GM21786 (cell line): ENCODE results near the gene SMARCD3.

ENCODE experiments used
- ATAC-seq: cut with Tn5 transposase; IDR thresholded peaks from one replicate; pipeline ENCODE4 v1.9.1; 2021; ENCODE audit not compliant: unreplicated experiment

SMARCD3 gene

GRCh38 chr7:151238190-151238810, 10.2 kb downstream of the SMARCD3 start:
- ATAC-seq = no peak

- ATAC-seq = no peak
Observed at GRCh38 chr7:151237244-151238189, 11.0 kb downstream of the SMARCD3 start.

- ATAC-seq = no peak
Observed at GRCh38 chr7:151236406-151236805, 12.1 kb downstream of the SMARCD3 start.

GRCh38 chr7:151235091-151235787, 13.3 kb downstream of the SMARCD3 start:
- ATAC-seq = no peak

GRCh38 chr7:151233804-151234203, 14.7 kb downstream of the SMARCD3 start:
- no peak for ATAC-seq

- peak; percentile 31 for ATAC-seq
Observed at GRCh38 chr7:151232917-151233701, 15.4 kb downstream of the SMARCD3 start.

- ATAC-seq = peak; percentile 97
Observed at GRCh38 chr7:151232091-151232916, 16.2 kb downstream of the SMARCD3 start, which contains the start of gene CHPF2. TSS of gene CHPF2 (plus strand) at chr7:151232483. CDS start at chr7:151234012, 1,529 bp downstream.

- no peak for ATAC-seq
Observed at GRCh38 chr7:151231080-151231479, 17.4 kb downstream of the SMARCD3 start.

GRCh38 chr7:151229249-151229648, 19.2 kb downstream of the SMARCD3 start:
- no peak for ATAC-seq

GRCh38 chr7:151228024-151228866, 20.2 kb downstream of the SMARCD3 start:
- ATAC-seq = no peak

GRCh38 chr7:151226875-151227782, 21.4 kb downstream of the SMARCD3 start, which contains the start of gene ABCF2:
TSS of gene ABCF2 (minus strand) at chr7:151227205. CDS start at chr7:151226458, 747 bp downstream.
- peak; percentile 99 for ATAC-seq

GRCh38 chr7:151226560-151226874, 22.0 kb downstream of the SMARCD3 start:
- peak; percentile 1 for ATAC-seq

GRCh38 chr7:151225948-151226510, 22.5 kb downstream of the SMARCD3 start:
- no peak for ATAC-seq

- ATAC-seq = no peak
Observed at GRCh38 chr7:151223728-151224127, 24.8 kb downstream of the SMARCD3 start.

GRCh38 chr7:151218170-151218569, 30.3 kb downstream of the SMARCD3 start:
- ATAC-seq = no peak

GRCh38 chr7:151215396-151215795, 33.1 kb downstream of the SMARCD3 start:
- no peak for ATAC-seq

GRCh38 chr7:151213826-151214225, 34.7 kb downstream of the SMARCD3 start:
- ATAC-seq = no peak

- ATAC-seq = no peak
Observed at GRCh38 chr7:151212626-151213025, 35.9 kb downstream of the SMARCD3 start.
